ENCODE results near the gene PGS1.

Gene PGS1

GRCh38 chr17:78365561-78366108, 12.8 kb upstream of the PGS1 start:
- DNase-seq (ENCODE audit: low read depth): no peak

GRCh38 chr17:78366109-78366848, 12.2 kb upstream of the PGS1 start:
- no peak for DNase-seq (ENCODE audit: low read depth)

- no peak for DNase-seq (ENCODE audit: low read depth)
Observed at GRCh38 chr17:78367193-78367592, 11.3 kb upstream of the PGS1 start.

GRCh38 chr17:78368348-78368747, 10.1 kb upstream of the PGS1 start:
- DNase-seq (ENCODE audit: low read depth): no peak

GRCh38 chr17:78368854-78369495, 9.5 kb upstream of the PGS1 start:
- no peak for DNase-seq (ENCODE audit: low read depth)

GRCh38 chr17:78369791-78370381, 8.6 kb upstream of the PGS1 start:
- DNase-seq (ENCODE audit: low read depth): no peak

- DNase-seq (ENCODE audit: low read depth): no peak
Observed at GRCh38 chr17:78371056-78371455, 7.4 kb upstream of the PGS1 start.

GRCh38 chr17:78372841-78373240, 5.6 kb upstream of the PGS1 start:
- no peak for DNase-seq (ENCODE audit: low read depth)

GRCh38 chr17:78374189-78374588, 4.3 kb upstream of the PGS1 start:
- no peak for DNase-seq (ENCODE audit: low read depth)

- DNase-seq (ENCODE audit: low read depth): no peak
Observed at GRCh38 chr17:78374631-78375274, 3.7 kb upstream of the PGS1 start.

GRCh38 chr17:78375401-78376151, 2.9 kb upstream of the PGS1 start:
- no peak for DNase-seq (ENCODE audit: low read depth)

GRCh38 chr17:78376161-78376560, 2.3 kb upstream of the PGS1 start:
- no peak for DNase-seq (ENCODE audit: low read depth)

- no peak for DNase-seq (ENCODE audit: low read depth)
Observed at GRCh38 chr17:78377858-78378224, 608 bp upstream of the PGS1 start.

- DNase-seq (ENCODE audit: low read depth): no peak
Observed at GRCh38 chr17:78379131-78379491, 662 bp downstream of the PGS1 start.

- DNase-seq (ENCODE audit: low read depth): no peak
Observed at GRCh38 chr17:78380370-78380769, 1.9 kb downstream of the PGS1 start.

- no peak for DNase-seq (ENCODE audit: low read depth)
Observed at GRCh38 chr17:78381601-78382232, 3.3 kb downstream of the PGS1 start.

GRCh38 chr17:78383725-78384471, 5.4 kb downstream of the PGS1 start:
- no peak for DNase-seq (ENCODE audit: low read depth)

- DNase-seq (ENCODE audit: low read depth): no peak
Observed at GRCh38 chr17:78384479-78385175, 6.2 kb downstream of the PGS1 start.

GRCh38 chr17:78387977-78388941, 9.8 kb downstream of the PGS1 start:
- no peak for DNase-seq (ENCODE audit: low read depth)
